GM21360 (cell line): ENCODE data around the gene RUNDC3A.

ENCODE experiments used
- ATAC-seq: cut with Tn5 transposase; IDR thresholded peaks from one replicate; pipeline ENCODE4 v1.9.1; 2021; ENCODE audit warnings: mild to moderate bottlenecking, moderate library complexity; ENCODE audit not compliant: unreplicated experiment

The RUNDC3A gene

GRCh38 chr17:44308320-44308818, at the start of gene RUNDC3A:
RUNDC3A (plus strand) TSS chr17:44308601; CDS start chr17:44308833, 232 bp downstream.
- ATAC-seq, result peak; percentile 69

DNA sequence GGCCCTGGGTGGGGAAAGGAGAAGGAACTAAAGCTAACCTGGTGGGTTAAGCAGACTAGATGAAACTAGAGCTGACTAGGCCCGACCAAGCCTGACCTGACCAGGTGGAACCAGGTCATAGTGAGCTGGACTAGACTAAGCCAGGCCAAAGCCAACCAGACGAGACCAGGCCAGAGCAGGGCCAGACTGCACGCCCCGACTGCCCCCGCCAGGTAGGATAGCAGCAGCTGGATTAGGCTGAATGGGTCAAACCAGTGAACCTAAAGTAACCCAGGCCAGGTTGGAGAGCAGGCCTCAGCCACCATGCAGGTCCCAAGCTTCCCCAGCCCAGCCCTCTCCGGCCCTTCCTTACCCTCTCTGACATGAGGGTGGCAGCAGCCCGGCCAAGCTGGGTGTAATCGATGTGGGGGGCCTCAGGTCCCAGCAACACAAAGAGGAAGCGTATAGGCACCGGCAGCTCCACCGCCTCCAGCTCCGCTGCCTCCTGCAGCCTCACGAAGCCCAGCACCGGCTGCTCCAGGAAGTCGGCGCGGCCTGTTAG, 49.5 kb upstream of the RUNDC3A start:
- no peak for ATAC-seq

DNA sequence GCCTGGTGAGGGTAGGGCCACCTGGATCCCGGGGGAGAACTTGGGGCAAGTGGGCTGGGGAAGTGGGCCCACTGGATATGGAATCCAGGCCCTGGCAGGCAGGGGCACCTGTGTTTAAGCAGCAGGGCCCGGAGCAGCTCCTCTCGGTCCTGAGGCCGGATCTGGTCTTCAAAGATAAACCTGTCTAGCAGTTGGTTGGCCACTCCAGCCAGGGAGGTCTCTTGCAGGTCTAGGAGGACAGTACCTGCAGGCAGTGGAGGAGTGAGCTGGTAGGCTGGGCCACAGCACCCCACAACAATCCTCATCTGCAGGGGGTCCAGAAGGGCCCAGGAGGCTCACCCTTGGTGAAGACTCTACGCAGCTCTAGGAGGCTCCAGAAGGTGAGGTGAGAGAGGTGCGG, 48.1 kb upstream of the RUNDC3A start:
- no peak for ATAC-seq

DNA sequence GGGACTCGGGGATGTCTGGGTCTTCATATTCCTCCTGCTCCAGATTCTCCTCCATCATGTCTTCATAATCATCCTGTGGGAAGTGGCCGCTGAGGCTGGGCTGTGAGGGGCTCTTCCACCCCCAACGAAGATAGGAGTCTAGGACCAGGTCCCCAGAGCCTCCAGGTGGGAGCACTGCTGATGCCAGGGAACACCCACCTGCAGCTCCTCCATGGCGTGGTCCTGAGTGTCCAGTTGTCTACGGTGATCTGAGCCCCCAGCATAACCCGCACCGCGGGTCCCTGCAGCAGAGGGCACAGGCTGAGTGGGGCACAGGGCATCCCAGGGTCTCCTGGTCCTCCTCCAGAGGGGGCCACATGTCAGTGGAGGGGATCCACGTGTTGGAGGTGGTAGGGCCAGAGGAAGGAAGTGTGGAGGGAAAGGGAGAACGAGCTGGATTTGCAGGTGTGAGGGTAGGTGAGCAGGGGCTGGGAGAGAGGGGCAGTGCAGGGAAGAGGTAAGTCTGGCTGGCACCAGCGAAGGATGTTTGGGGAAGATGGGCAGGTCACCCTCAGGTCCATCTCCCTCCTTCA, 45.7 kb upstream of the RUNDC3A start:
- no peak for ATAC-seq

DNA sequence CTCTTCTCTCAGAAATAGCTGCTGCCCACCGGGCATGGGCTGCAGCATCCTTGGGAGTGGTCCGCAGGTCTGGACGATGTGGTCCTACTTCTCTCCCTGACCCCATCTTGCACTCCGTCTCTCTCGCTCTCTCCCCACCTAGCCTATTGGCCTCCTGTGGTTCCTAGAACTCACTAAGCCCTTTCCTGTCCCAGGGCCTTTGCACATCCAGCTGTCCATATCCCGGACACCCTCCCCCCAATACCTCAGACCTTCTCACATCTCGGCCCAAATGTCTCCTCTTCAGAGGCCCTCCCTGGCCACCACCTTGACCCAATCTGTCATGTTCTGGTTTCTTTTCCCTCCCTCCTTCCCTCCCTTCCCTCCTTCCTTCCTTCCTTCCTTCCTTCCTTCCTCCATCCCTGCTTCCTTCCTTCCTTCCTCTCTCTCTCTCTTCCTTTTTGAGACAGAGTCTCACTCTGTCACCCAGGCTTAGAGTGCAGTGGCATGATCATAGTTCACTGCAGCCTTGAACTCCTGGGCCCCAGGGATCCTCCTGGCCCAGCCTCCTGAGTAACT, 45.0 kb upstream of the RUNDC3A start:
- ATAC-seq, result no peak

DNA sequence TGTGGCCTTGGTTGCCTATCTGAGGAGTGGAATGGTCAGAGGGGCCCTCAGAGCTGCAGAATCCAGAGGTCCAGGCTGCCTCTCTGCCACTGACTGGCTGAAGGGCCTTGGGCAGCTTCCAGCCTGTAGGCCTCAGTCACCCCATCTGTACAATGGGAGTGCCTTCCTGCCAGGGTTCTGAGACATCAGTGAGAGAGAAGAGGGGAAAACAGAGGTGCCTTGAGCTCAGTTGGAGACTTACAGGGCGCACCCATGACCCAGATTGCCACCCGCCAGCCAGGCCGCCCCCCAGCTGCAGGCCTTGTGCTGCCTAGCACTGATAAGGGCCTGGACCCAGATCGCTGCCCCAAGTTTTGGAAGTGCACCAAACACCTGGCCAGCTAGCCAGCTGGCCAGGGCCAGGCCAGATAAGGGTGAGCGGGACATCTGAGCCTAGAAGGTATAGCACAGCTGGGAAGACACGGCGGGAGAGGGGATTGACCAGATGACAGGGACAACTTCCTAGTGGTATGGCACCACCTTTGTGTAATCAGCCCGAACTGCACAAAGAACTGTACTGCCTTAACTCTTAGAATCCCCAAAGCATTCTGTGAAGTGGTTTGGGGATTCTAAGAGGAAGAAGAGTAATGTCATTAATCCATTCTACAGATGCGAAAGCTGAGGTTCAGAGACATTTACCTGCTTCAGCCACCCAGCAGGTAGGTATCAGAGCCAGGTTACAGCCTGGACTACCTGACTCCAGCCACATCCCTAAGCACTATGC, 41.8 kb upstream of the RUNDC3A start:
- ATAC-seq, result no peak

DNA sequence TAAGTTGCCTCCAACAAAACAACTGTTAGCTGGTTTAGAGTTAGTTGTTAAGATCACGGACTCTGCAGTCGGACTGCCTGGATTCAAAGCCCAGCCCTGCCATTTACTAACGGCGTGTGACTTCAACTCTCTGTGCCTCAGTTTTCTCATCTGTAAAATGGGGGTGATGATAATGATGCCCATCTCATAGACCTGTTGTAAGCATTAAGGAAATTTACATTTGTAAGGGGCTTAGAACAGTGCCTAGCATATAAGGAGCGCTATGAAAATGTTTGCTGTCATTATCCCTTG, 41.3 kb upstream of the RUNDC3A start:
- no peak for ATAC-seq

- no peak for ATAC-seq
Observed at GRCh38 chr17:44267818-44268490, 40.4 kb upstream of the RUNDC3A start, which contains the start of gene SLC4A1. SLC4A1 (minus strand) TSS chr17:44268135; CDS start chr17:44262866, 5,269 bp downstream.

DNA sequence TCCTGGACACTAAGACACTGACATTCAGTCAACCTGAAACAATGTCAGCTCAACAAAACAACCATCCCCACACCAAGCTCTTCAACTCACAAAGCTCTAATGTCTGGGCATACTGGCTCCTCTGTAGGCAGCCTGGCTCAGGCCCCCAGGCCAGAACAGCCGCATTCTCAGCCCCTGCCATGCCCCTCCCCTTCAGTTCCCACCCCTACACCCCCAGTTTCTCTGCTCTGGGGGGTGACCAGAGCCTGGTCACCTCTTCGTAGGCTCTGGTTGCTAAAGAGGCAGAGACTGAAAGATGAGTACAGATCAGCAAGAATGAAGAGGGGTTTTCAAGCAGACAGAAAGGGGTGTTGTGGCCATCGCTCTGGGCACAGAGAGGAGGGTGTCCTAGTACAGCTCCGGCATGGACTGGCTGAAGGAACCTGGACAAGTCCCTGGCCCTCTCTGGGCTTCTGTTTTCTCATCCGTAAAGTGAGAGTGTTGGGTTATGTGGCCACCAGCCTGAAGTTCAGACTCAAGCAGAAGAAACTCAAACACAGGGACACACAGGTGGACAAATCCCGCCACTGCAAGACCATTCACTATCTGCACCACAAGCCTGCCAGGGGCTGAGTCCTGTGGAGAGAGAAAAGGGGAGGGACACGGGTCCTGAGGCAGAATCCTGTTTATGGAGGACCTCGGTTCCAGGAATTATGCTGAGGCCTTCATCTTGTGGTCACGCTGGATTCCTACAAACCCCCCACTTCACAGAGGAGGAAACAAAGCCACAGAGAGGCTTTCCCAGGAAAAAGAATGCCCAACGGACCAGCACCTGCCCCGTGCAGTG, 39.5 kb upstream of the RUNDC3A start:
- no peak for ATAC-seq

- ATAC-seq, result no peak
Observed at GRCh38 chr17:44269535-44270240, 38.7 kb upstream of the RUNDC3A start.

- ATAC-seq, result no peak
Observed at GRCh38 chr17:44272321-44272951, 36.0 kb upstream of the RUNDC3A start.

DNA sequence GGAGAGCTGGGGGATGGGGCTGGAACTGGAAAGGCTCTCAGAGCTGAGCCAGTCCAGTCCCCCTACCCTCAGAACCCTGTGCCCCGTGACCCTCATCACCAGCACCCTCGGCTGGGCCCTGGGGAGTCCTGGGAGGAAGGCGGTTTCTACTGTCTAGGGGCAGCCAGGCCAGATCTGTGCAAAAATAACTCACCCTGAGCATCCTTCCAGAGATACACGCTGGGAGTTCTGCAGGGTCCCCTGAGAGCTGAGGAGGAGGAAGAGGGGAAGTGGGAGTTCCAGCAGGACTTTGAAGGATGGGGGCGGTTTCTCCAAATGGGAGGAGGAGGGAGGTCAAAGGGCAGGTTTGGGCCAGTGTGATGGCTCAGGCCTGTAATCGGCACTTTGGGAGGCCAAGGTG, 35.4 kb upstream of the RUNDC3A start:
- ATAC-seq, result no peak

- ATAC-seq, result no peak
Observed at GRCh38 chr17:44273607-44274006, 34.8 kb upstream of the RUNDC3A start.

DNA sequence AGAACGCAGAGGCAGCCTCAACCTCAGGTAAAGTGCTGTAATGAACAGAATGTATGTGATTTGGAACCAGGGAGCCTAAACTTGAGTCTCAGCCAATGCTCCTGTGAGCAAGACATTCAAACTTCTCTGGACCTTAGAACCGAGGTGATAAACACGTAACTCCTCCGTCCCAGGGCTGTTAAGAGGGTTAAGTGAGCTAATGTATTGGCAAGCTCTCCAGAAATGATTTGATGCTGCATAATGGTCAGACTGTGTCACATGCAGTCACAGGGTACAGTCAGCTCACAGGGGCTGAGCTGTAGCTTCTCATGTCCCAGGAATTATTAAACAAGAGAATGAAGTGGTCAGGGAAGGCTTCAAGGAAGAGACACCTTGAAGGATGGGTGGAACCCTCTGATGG, 30.4 kb upstream of the RUNDC3A start:
- ATAC-seq, result no peak

DNA sequence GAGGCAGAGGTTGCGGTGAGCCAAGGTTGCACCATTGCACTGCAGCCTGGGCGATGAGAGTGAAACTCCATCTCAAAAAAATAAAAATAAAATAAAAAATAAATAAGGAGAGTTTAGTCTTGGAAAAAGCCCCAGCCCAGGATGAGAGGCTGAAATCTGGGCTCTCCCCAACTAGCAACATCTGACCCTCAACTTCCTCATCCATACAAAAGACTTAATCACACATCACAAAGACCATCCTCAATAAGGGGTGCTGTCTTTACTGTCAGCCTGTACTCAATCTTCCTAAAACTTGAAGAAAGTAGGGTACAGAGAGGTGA, 29.1 kb upstream of the RUNDC3A start:
- no peak for ATAC-seq

DNA sequence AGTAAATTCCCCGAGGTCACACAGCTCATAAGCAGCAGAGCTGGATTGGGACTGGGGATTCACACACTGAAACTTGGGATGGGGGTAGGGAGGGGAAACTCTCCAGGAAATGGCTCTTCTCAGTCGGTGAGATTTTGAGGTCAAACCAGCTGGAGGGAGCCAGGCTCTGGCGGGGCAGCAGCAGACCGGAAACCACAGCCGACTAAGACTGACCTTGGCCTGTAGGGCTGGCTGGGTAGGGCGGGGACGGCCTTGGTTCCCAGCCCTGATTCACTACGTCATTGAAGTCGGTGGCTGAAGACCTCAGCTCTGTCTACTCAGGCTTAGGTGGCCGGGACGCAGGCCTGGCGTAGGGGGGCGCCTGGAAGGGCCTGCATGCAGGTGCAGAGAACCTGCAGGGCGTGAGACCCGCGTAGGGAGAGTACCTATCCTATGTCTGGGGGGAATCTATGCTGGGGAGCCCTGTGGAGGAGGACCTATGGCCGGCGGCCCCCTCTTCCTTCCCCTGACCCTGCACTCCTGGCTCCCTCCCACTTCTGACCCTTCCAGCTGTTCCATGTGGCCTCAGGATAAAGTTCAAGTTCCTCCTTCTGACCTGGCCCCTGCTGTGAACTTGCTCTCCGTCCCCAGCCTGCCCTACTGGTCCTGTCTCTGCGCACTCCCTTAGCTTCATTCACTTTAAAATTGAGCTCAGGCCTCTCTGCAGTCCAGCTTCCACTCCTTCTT, 28.6 kb upstream of the RUNDC3A start:
- ATAC-seq, result no peak

DNA sequence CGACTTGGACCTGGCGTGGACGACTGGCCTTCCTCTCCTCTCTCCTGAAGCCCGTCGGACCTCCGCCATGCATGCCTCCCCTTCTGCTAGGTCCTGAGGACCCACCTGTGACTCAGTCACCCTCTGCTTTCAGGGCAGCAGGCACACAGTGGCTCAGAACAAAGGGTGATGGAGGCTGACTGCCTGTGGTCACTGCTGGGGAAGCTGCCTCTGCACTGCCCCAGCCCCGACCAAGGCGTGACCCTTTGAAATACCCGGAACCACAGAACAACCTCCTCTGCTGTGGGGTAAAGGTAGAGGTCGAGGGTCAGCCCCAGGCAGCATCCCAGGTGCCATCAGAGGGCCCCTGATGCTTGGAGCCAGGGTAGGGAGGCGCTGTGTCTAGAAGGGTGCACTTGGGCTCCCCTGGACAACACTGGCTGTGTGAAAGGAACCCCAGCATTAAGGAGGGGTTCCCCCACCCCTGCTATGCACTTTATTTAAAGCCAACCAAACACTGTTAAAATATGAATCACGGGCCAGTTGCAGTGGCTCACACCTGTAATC, 27.9 kb upstream of the RUNDC3A start:
- no peak for ATAC-seq

DNA sequence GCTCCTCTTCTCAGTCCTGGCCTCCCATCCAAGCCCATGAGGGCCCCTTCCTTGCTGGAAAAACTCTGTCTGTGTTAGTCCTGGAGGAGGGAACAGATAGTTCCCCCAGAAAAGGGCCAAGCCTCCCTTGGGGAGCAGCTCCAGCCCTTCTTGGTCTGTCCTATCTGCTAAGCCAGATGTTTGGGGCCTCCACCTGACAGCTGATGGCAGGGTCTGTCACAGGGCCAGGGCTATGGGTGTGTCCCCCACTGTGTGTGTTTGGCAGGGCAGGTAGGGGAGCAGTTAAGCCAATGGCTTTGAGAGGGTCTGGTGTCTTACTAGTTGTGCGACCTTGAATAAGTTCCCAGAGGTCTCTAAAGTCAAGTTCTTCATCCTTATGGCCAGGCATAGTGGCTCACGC, 26.8 kb upstream of the RUNDC3A start:
- no peak for ATAC-seq

GRCh38 chr17:44282264-44282663, 26.1 kb upstream of the RUNDC3A start:
- no peak for ATAC-seq
